Body of pancreas (tissue), 4 donors: Measurements from ENCODE around the gene ARHGAP27.

Source experiments
- POLR2A ChIP-seq, 3 donors: fragments of 450-650 bp; IDR thresholded peaks; one replicate each; pipeline ENCODE4 v1.6.1; 2016; ENCODE audit warnings: antibody characterized with exemption in 3 of 3, mild to moderate bottlenecking in 2 of 3
- TF ChIP-seq, protein P1 (sequence below), 7 experiments: fragments of 450-650 bp in 4 of 7; fragments of 200-600 bp in 3 of 7; sonication (generic) in 3 of 7; IDR thresholded peaks; one replicate each; pipeline ENCODE4 v1.5.1; 2016 to 2019; ENCODE audit warnings: antibody characterized with exemption in 7 of 7

DNA sequence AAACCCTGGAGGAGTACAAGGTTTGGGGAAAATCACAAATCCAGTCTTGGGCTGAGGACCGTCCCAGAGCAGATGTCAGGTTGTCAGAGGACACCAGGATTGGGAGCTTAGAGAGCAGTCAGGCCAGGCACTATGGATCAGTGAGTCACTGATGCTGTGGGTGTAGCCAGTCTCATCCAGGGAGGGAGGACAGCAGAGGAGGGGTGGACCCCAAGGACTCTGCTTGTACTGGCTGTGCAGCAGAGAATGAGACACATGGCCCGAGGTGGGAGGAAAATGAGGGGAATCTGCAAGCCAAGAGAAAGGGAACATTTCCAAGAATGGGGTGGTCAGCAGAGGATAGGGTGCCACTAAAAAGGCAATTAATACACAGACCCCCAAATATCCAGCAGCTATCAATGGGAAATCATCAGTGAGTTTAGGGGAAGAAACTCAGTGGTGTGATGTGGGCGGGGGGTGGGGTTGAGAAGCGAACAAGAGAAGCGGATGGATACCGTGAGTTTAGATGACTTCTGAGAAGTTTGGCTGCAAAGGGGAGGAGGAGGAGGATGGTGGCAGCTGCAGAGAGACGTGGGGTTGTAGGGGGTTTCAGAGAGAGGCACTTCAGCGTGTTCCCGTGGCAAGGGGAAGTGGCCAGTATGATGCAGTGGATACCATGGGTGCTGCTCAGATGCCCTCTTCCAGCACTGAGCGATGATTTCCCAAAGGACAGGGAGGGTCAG is 43.9 kb downstream of the ARHGAP27 start:
- TF ChIP-seq, protein P1, sequence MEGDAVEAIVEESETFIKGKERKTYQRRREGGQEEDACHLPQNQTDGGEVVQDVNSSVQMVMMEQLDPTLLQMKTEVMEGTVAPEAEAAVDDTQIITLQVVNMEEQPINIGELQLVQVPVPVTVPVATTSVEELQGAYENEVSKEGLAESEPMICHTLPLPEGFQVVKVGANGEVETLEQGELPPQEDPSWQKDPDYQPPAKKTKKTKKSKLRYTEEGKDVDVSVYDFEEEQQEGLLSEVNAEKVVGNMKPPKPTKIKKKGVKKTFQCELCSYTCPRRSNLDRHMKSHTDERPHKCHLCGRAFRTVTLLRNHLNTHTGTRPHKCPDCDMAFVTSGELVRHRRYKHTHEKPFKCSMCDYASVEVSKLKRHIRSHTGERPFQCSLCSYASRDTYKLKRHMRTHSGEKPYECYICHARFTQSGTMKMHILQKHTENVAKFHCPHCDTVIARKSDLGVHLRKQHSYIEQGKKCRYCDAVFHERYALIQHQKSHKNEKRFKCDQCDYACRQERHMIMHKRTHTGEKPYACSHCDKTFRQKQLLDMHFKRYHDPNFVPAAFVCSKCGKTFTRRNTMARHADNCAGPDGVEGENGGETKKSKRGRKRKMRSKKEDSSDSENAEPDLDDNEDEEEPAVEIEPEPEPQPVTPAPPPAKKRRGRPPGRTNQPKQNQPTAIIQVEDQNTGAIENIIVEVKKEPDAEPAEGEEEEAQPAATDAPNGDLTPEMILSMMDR (IDR thresholded peaks at IDR 0.05), result no peak
- TF ChIP-seq POLR2A (IDR thresholded peaks at IDR 0.05), result no peak
